Activated naive CD8-positive, alpha-beta T cell (primary cell): ENCODE measurements around the gene RENBP.

Experiments
- H3K27ac Mint-ChIP-seq: one replicate; pipeline ENCODE4 v1.8.0; 2021; ENCODE audit warnings: mixed read lengths
- H3K27me3 Mint-ChIP-seq: one replicate; pipeline ENCODE4 v1.8.0; 2021; ENCODE audit warnings: mixed read lengths
- H3K36me3 Mint-ChIP-seq: one replicate; pipeline ENCODE4 v1.8.0; 2021; ENCODE audit warnings: mixed read lengths
- H3K4me1 Mint-ChIP-seq: one replicate; pipeline ENCODE4 v1.8.0; 2021; ENCODE audit warnings: low read depth, mixed read lengths
- H3K4me3 Mint-ChIP-seq: one replicate; pipeline ENCODE4 v1.8.0; 2021; ENCODE audit warnings: mild to moderate bottlenecking, mixed read lengths
- H3K9me3 Mint-ChIP-seq: one replicate; pipeline ENCODE4 v1.8.0; 2021; ENCODE audit warnings: low read depth, mixed read lengths

The RENBP gene

DNA sequence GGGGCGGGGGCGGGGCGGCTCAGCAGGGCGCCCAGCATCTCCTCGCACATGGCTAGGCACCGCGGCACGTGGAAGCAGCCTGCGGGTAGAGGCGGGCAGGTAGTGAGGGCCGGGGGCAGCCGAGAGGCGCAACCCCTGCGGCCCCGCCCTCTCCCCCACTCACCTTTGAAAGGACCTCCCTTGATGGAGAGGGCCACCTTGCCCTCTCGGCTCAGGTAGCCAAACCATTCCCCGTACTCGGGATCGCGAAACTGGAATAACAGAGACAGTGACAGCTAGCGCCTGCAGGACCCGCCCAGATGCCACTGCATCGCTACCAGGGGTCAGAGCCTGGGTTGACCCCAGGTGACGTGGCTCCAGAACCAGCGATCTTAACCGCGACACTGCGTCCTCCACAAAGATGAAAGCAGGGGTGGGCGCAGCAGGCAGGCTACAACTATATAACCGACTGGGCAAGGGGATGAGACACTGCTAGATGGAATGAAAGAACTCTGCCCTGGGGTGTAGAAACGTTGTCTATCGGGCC is 9.1 kb downstream of the RENBP start:
- no peaks in the 10 kb centered on the region for H3K9me3 Mint-ChIP-seq
- no peaks in the 10 kb centered on the region for H3K27me3 Mint-ChIP-seq
- peaks cover 28% of the 10 kb centered on the region for H3K4me1 Mint-ChIP-seq
- H3K4me3 Mint-ChIP-seq = peak overlapping the region; percentile 75
- no peaks in the 10 kb centered on the region for H3K36me3 Mint-ChIP-seq
- peak overlapping the region; percentile 68 for H3K27ac Mint-ChIP-seq

GRCh38 chrX:153934762-153935325 is 9.6 kb downstream of the RENBP start, which contains the start of gene NAA10:
NAA10 (minus strand) TSS chrX:153935037; CDS start chrX:153934904, 133 bp downstream.
- H3K36me3 Mint-ChIP-seq = no peaks in the 10 kb centered on the region
- H3K4me1 Mint-ChIP-seq = peaks cover 26% of the 10 kb centered on the region
- H3K27me3 Mint-ChIP-seq = no peaks in the 10 kb centered on the region
- no peaks in the 10 kb centered on the region for H3K9me3 Mint-ChIP-seq
- peak within 1 kb of the TSS; percentile 68 for H3K27ac Mint-ChIP-seq
- peak within 1 kb of the TSS; percentile 89 for H3K4me3 Mint-ChIP-seq

DNA sequence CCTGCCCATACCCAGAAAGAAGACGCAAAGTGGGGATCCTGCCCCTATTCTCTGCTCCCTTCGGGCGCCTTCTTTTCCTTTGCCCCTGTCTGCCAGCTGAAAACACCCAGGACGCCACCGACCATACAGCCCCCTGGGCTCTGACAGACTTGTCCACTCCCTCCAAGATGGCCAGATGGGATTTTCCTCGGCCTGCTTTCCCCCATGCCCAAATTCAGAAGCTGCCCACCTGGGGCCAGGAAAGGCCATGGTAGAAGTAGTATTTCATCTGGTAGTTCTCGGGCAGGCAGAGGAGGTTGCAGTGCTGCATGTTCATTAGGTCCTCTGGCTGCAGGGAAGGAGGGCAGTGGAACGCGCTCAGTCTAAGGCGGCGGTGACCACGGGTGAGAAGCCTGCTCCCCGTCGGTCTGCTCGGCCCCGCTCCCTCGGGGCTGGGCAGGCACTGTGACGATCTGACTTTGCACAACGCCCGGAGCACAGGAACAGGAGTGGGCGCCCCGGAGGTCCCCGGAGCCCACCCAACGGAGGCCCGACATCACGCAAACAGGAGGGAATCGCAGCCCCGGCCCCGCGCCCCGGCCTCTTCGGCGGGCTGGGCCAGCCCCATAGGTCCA is 10.2 kb downstream of the RENBP start:
- H3K27me3 Mint-ChIP-seq = no peaks in the 10 kb centered on the region
- H3K4me3 Mint-ChIP-seq = peak overlapping the region; percentile 89
- peaks cover 28% of the 10 kb centered on the region for H3K4me1 Mint-ChIP-seq
- no peaks in the 10 kb centered on the region for H3K9me3 Mint-ChIP-seq
- no peaks in the 10 kb centered on the region for H3K36me3 Mint-ChIP-seq
- H3K27ac Mint-ChIP-seq = peak overlapping the region; percentile 68

DNA sequence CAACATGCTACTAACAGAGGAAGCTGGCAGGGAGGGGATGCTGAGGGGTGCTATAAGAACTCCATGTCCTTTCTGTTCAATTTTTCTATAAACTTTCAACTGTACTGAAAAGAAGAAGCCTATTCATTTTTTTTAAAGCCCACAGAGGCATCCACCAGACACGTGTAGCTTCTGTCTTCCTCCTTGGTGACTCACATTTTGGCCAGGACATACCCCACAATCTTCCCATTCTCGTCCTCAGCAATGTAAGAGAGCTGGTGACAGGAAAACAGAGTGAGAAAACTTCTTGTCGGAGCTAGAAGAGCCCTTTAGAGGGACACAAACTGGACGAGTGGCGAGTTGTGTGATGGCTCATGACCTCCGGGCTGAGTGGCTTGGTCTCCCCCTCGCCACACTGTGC is 10.7 kb downstream of the RENBP start:
- Mint-ChIP-seq H3K4me3 (peak overlapping the region; percentile 89), H3K36me3 (no peaks in the 10 kb centered on the region), H3K27me3 (no peaks in the 10 kb centered on the region), H3K27ac (peak overlapping the region; percentile 59), H3K9me3 (no peaks in the 10 kb centered on the region), H3K4me1 (peaks cover 31% of the 10 kb centered on the region)

DNA sequence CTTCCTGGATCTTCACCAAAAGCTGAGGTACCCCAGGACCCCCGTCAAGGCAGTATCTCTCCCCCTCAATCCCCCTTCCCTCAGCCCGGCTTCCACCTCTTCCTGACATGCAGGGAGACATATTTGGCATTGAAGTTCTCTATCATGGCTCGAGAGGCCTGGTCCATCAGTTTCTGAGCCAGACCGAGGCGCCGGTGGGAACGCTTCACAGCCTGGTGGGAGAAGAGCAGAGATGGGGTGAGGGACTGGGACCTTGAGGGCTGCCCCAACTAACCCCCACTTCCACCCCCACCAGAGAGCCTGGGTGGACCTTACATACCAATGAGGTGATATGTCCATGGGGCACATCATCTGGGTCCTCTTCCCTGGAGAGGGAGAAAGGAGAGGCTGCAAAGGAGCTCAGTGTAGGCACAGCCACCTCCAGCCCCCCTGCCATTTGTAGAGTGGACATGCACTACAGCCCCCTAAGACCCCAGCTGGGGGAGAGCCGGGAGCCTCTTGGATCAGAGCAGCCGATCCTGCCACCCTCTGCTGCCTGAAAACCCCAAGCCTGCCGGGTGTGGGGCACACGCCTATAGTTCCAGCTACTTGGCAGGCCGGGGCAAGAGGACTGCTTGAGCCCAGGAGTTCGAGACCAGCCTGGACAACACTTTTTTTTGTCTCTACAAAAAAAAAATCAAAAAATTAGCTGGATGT is 12.1 kb downstream of the RENBP start:
- Mint-ChIP-seq H3K9me3 (no peaks in the 10 kb centered on the region), H3K27ac (no peak overlapping the region), H3K27me3 (no peaks in the 10 kb centered on the region), H3K36me3 (peaks cover 2% of the 10 kb centered on the region), H3K4me1 (peaks cover 27% of the 10 kb centered on the region), H3K4me3 (peak overlapping the region; percentile 73)

GRCh38 chrX:153931748-153932147 is 12.7 kb downstream of the RENBP start:
- Mint-ChIP-seq H3K4me1 (peaks cover 28% of the 10 kb centered on the region), H3K9me3 (no peaks in the 10 kb centered on the region), H3K27ac (peak overlapping the region; percentile 50), H3K4me3 (peak overlapping the region; percentile 42), H3K36me3 (peaks cover 2% of the 10 kb centered on the region), H3K27me3 (no peaks in the 10 kb centered on the region)

- Mint-ChIP-seq H3K36me3 (peaks cover 2% of the 10 kb centered on the region), H3K9me3 (no peaks in the 10 kb centered on the region), H3K4me3 (peak overlapping the region; percentile 42), H3K27ac (peak overlapping the region; percentile 50), H3K27me3 (no peaks in the 10 kb centered on the region), H3K4me1 (peaks cover 26% of the 10 kb centered on the region)
Measured at GRCh38 chrX:153931151-153931550, 13.3 kb downstream of the RENBP start.

- Mint-ChIP-seq H3K36me3 (peaks cover 2% of the 10 kb centered on the region), H3K9me3 (no peaks in the 10 kb centered on the region), H3K27me3 (no peaks in the 10 kb centered on the region), H3K4me1 (peaks cover 21% of the 10 kb centered on the region), H3K4me3 (peak overlapping the region; percentile 20), H3K27ac (no peak overlapping the region)
Measured at GRCh38 chrX:153930011-153930910, 14.2 kb downstream of the RENBP start.

- Mint-ChIP-seq H3K27ac (no peak overlapping the region), H3K4me3 (peak overlapping the region; percentile 92), H3K4me1 (peaks cover 21% of the 10 kb centered on the region), H3K27me3 (no peaks in the 10 kb centered on the region), H3K9me3 (no peaks in the 10 kb centered on the region), H3K36me3 (peaks cover 2% of the 10 kb centered on the region)
Measured at GRCh38 chrX:153929576-153929975, 14.9 kb downstream of the RENBP start.

DNA sequence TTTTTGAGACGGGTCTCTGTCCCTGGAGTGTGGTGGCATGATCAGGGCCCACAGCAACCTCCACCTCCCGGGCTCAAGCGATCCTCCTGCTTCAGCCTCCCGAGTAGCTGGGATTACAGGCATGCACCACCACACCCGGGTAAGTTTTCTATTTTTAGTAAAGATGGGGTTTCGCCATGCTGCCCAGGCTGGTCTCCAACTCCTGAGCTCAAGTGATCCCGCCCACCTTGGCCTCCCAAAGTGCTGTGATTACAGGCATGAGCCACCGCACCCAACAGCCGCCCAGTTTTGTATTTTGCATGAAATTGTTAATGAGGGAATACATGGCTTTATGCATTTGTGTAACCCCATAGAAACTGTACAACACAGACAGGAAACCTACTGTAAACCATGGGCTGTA is 15.6 kb downstream of the RENBP start:
- Mint-ChIP-seq H3K27me3 (no peaks in the 10 kb centered on the region), H3K27ac (peak overlapping the region; percentile 66), H3K4me1 (peaks cover 22% of the 10 kb centered on the region), H3K4me3 (peak overlapping the region; percentile 92), H3K9me3 (no peaks in the 10 kb centered on the region), H3K36me3 (peaks cover 2% of the 10 kb centered on the region)

GRCh38 chrX:153927922-153928760 is 16.3 kb downstream of the RENBP start:
- peaks cover 25% of the 10 kb centered on the region for H3K4me1 Mint-ChIP-seq
- H3K9me3 Mint-ChIP-seq = no peaks in the 10 kb centered on the region
- peak overlapping the region; percentile 95 for H3K27ac Mint-ChIP-seq
- H3K27me3 Mint-ChIP-seq = no peaks in the 10 kb centered on the region
- H3K36me3 Mint-ChIP-seq = peaks cover 2% of the 10 kb centered on the region
- peak overlapping the region; percentile 92 for H3K4me3 Mint-ChIP-seq

- peaks cover 2% of the 10 kb centered on the region for H3K36me3 Mint-ChIP-seq
- peak overlapping the region; percentile 91 for H3K27ac Mint-ChIP-seq
- H3K4me3 Mint-ChIP-seq = peak overlapping the region; percentile 91
- no peaks in the 10 kb centered on the region for H3K9me3 Mint-ChIP-seq
- no peaks in the 10 kb centered on the region for H3K27me3 Mint-ChIP-seq
- peaks cover 24% of the 10 kb centered on the region for H3K4me1 Mint-ChIP-seq
Measured at GRCh38 chrX:153927672-153927921, 16.8 kb downstream of the RENBP start.

- Mint-ChIP-seq H3K36me3 (peaks cover 2% of the 10 kb centered on the region), H3K4me3 (peak overlapping the region; percentile 91), H3K27ac (peak overlapping the region; percentile 91), H3K9me3 (no peaks in the 10 kb centered on the region), H3K4me1 (peaks cover 28% of the 10 kb centered on the region), H3K27me3 (no peaks in the 10 kb centered on the region)
Measured at GRCh38 chrX:153926858-153927671, 17.4 kb downstream of the RENBP start.
